Skeletal muscle tissue (tissue), 4 donors: ENCODE data around the gene SMCO3. TPM values are rescaled to one million over a fixed set of nuclear protein-coding genes. Genes with fewer than 3 reads are reported as not detected.

Experiments
- H3K27ac ChIP-seq: one replicate; pipeline ENCODE4 v1.7.0; 2013; ENCODE audit warnings: mild to moderate bottlenecking, low read depth, low read length, inconsistent platforms
- H3K27me3 ChIP-seq, 3 donors: one replicate each; pipeline ENCODE4 v1.7.0; 2013; ENCODE audit warnings: low read length in 3 of 3; ENCODE audit not compliant: control insufficient read depth in 3 of 3, insufficient read depth in 3 of 3
- H3K36me3 ChIP-seq, 3 donors: one replicate each; pipeline ENCODE4 v1.7.0; 2013; ENCODE audit warnings: low read length in 3 of 3; ENCODE audit not compliant: control insufficient read depth in 3 of 3, insufficient read depth in 3 of 3
- H3K4me1 ChIP-seq, 3 donors: one replicate each; pipeline ENCODE4 v1.7.0; 2013; ENCODE audit warnings: low read length in 3 of 3, mild to moderate bottlenecking in 3 of 3; ENCODE audit not compliant: control insufficient read depth in 3 of 3, insufficient read depth in 3 of 3
- H3K4me3 ChIP-seq, 3 donors: one replicate each; pipeline ENCODE4 v1.7.0; 2013; ENCODE audit warnings: low read length in 3 of 3
- H3K9ac ChIP-seq, 3 donors: one replicate each; pipeline ENCODE4 v1.7.0; 2013; ENCODE audit warnings: low read length in 3 of 3, mild to moderate bottlenecking in 3 of 3, moderate library complexity in 2 of 3, low read depth in 1 of 3
- H3K9me3 ChIP-seq, 3 donors: one replicate each; pipeline ENCODE4 v1.7.0; 2013; ENCODE audit warnings: low read length in 3 of 3; ENCODE audit not compliant: control insufficient read depth in 3 of 3
- total RNA-seq: library from RNA; depleted of rRNA; stranded (reverse); fragments of >200 nt; gene quantifications from one replicate; pipeline ENCODE4 v1.2.3, GENCODE V29; 2014
- donor health status: Osteomylitis.

The SMCO3 gene
- total RNA-seq, 1 donor from 2014 or later, result 0.52 TPM

DNA sequence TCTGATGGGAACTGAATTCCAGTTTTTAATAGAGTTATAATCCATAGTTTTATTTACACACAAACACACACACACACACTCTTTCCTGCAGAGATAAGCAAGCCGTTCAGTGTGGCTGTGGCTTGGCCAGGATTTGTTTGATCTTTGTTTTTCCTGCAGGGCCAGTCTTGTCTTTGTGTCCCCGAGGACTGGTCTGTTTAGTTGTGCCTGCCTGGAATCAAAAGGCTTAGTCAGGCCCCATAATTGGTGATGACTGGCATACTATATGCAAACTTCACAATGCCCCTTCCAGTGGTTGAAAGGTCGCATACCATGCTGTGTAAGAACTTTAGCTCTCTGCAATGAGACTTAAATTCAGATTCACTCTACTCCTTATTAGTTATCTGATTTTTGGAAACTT lies 36.7 kb downstream of the SMCO3 start:
- Histone ChIP-seq H3K36me3 (no peaks in the 10 kb centered on the region), H3K9me3 (no peaks in the 10 kb centered on the region), H3K27ac (no peak overlapping the region), H3K9ac (no peak overlapping the region), H3K27me3 (no peaks in the 10 kb centered on the region), H3K4me1 (peaks cover 3 to 26% (median 9%) of the 10 kb centered on the region in 3 donors), H3K4me3 (no peak overlapping the region)

DNA sequence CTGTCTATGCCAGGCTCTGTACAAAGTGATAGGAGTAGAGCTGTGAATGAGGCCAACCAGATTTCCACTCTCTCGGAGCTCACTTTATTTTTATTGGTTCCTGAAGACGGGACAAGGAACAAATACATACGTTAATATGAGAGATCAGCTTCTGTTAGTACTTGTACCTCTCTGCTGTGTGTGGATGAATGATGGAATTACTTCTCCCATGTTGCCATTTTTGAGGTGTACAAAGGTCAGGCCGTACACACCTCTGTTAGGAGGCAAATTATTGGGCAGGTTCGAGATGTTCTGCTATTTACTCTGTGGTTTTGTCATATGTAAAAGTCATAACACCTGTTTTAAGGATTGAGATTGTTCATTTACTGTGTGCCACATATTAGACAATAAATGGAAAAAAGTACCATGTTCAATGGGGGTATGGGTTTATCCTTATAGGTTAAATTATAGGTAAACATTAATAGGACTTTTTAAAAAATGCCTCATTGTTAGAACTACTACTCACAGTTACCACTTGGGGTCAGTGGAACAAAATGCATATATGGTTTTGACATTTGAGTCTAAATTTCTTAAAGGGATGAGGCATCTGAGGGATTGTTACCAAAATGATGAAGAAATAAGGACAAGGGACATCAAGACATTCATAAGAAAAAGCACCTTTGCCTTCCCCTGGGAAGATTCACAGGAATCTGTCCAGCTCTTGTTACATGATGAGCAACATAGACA lies 37.6 kb downstream of the SMCO3 start:
- Histone ChIP-seq H3K9me3 (no peaks in the 10 kb centered on the region), H3K27ac (peak overlapping the region; percentile 94), H3K9ac (no peak overlapping the region), H3K36me3 (no peaks in the 10 kb centered on the region), H3K4me1 (peaks cover 3 to 26% (median 9%) of the 10 kb centered on the region in 3 donors), H3K27me3 (no peaks in the 10 kb centered on the region), H3K4me3 (no peak overlapping the region)

DNA sequence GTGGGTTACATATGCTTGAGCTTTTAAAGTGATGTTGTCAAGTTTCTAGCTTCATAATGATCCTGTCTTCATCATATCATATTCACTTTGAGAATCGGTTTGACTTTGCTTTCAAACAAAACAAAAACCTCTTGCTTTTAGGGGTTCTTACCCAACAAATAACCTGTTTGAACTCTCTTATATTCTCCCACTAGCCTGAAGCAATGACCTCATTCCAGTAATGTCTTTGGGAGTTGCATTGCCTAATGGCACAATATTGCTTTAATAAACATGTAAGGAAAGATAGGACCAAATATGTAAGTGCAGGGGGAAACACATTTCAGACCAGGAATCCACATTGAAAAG lies 38.4 kb downstream of the SMCO3 start:
- no peaks in the 10 kb centered on the region for H3K9me3 ChIP-seq
- peak overlapping the region; percentile 94 for H3K27ac ChIP-seq
- H3K4me3 ChIP-seq, result peak overlapping the region; percentile 87 to 96 (median 89)
- H3K27me3 ChIP-seq, result no peaks in the 10 kb centered on the region
- H3K4me1 ChIP-seq, result peaks cover 3 to 29% (median 9%) of the 10 kb centered on the region in 3 donors
- no peaks in the 10 kb centered on the region for H3K36me3 ChIP-seq
- H3K9ac ChIP-seq, result peak overlapping the region in 2 of 3 donors; percentile 87 to 92

DNA sequence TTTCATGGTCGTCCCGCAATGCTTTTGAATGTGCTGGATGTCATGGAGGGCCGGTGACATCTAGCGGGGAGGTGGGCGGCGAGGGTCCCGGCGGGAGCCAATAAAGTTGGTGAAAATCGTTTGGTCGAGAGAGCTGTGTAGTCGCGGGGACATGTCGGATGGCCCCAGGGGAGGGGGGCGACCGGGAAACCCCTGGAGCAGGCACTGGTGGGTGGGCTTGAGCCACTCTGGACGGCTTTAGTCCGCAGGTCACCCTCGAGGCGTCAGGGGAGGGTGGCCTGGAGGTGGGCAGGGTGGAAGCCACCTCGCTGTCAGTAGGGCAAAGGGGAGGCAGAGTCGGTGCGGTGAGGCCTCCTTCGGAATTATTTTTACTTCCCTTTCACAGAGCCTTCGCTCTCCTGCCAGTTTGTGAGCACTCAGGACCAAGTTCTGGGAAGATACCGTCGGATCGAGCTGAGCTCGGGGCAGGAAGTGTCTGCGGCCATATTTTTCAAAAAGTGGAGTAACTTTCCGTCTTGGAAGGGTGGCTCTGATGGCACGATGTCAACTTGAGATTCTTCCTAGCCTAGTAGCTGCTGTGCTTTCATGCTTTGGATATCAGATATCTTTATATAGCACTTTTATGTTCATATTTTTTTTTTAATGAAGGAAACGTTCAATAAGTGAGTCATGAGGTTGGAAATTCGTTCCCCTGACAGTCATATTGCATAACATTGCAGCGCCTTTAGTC lies 38.9 kb downstream of the SMCO3 start:
- H3K4me1 ChIP-seq, result peaks cover 3 to 34% (median 9%) of the 10 kb centered on the region in 3 donors
- no peaks in the 10 kb centered on the region for H3K36me3 ChIP-seq
- H3K27ac ChIP-seq, result peak overlapping the region; percentile 94
- H3K9ac ChIP-seq, result peak overlapping the region; percentile 86 to 92 (median 87)
- no peaks in the 10 kb centered on the region for H3K27me3 ChIP-seq
- H3K4me3 ChIP-seq, result peak overlapping the region; percentile 87 to 96 (median 89)
- no peaks in the 10 kb centered on the region for H3K9me3 ChIP-seq

DNA sequence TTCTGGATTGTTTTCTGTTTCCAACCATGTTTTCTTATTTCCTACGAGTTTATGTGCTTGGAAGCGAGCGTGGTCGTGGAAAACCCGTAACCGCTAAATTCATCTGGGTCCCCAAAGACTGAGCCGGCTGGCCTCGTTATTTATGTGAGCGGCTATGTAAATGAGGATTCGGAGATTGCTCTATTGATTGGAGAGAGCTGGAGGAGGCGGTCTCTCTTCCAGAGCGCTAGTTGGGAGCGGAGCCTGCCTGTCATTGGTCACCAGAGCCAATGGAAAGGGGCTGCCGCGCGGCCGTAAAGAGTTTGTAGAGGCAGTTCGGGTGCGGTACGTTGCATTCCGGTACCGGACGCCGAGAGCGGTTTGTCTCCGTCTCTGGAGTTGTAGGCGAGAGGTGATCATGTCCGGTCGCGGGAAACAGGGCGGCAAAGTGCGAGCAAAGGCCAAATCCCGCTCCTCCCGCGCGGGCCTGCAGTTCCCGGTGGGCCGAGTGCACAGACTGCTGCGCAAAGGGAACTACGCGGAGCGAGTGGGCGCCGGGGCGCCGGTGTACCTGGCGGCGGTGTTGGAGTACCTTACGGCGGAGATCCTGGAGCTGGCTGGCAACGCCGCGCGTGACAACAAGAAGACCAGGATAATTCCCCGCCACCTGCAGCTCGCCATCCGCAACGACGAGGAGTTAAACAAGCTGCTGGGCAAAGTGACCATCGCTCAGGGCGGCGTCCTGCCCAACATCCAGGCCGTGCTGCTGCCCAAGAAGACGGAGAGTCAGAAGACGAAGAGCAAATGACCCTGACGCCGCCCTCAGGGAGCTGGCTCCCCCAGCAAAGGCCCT lies 39.7 kb downstream of the SMCO3 start:
- Histone ChIP-seq H3K9ac (peak overlapping the region; percentile 86 to 92 (median 87)), H3K4me1 (peaks cover 6 to 42% (median 13%) of the 10 kb centered on the region in 3 donors), H3K27me3 (no peaks in the 10 kb centered on the region), H3K4me3 (peak overlapping the region; percentile 87 to 96 (median 89)), H3K27ac (peak overlapping the region; percentile 94), H3K9me3 (no peaks in the 10 kb centered on the region), H3K36me3 (no peaks in the 10 kb centered on the region)

DNA sequence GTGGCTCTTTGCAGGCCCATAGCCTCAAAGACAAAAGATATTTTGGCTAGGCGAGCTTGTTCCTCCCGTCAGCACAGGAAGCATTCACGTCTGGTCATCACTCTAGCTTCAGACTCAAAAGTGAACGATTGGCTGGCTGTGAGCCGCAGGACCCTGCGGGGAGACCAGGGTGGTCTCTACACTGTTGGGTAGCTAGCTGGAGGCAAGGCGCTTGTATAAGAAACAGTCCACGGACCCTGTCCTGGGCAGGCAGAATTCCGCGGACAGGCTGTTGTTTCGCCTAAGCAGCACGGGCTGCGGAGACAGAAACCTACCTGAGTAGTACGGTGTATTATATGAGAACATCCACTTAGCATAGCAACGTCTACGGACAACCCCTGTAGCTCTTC lies 40.3 kb downstream of the SMCO3 start:
- H3K9ac ChIP-seq, result peak overlapping the region; percentile 11 to 87 (median 58)
- no peaks in the 10 kb centered on the region for H3K27me3 ChIP-seq
- no peaks in the 10 kb centered on the region for H3K9me3 ChIP-seq
- H3K27ac ChIP-seq, result peak overlapping the region; percentile 94
- H3K36me3 ChIP-seq, result no peaks in the 10 kb centered on the region
- H3K4me3 ChIP-seq, result peak overlapping the region; percentile 87 to 96 (median 89)
- peaks cover 10 to 46% (median 18%) of the 10 kb centered on the region in 3 donors for H3K4me1 ChIP-seq

DNA sequence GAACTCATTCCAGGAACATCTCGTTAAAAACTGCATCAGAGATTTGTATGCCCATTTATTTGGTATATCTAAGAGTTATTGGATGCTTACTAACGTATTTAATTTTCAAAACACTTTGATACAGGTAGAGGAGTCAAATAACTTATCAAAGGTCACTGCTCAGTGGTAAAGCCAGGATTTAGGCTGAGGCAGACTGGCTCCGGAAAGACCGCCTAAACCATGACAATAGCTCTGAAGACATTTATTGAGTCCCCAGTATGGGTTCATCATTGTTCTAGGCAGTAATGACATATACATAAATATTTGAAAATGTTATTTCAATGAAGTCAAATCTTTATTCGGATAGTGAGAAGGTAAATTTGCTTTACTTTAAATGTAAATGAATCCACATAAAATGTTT lies 41.0 kb downstream of the SMCO3 start:
- Histone ChIP-seq H3K4me3 (no peak overlapping the region), H3K9ac (no peak overlapping the region), H3K9me3 (no peaks in the 10 kb centered on the region), H3K27ac (no peak overlapping the region), H3K27me3 (no peaks in the 10 kb centered on the region), H3K4me1 (peaks cover 10 to 46% (median 18%) of the 10 kb centered on the region in 3 donors), H3K36me3 (no peaks in the 10 kb centered on the region)

DNA sequence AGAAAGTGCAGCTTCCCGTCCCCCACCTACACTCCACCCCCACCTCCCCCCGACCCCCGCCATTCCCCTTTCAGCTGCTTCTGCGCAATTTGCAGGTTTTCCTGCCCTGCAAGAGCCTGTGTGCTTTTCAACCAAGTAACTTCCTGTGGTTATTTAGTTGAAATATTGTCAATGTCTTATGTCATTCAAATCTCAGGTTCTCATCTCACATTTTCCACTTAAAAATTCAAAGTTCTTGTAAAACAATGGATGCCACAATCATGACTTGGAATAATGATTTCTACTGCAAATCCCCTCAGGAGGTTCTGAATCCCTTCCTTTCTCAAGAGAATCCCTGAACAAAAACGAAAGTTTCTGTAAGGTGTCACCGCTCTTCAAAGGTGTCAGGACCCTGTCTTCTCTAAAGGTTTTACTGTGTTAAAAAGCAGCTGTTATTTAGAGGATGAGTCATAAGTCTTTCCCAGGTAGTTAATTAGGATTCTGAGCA lies 42.3 kb downstream of the SMCO3 start:
- H3K4me3 ChIP-seq, result peak overlapping the region in 1 of 3 donors; percentile 96

DNA sequence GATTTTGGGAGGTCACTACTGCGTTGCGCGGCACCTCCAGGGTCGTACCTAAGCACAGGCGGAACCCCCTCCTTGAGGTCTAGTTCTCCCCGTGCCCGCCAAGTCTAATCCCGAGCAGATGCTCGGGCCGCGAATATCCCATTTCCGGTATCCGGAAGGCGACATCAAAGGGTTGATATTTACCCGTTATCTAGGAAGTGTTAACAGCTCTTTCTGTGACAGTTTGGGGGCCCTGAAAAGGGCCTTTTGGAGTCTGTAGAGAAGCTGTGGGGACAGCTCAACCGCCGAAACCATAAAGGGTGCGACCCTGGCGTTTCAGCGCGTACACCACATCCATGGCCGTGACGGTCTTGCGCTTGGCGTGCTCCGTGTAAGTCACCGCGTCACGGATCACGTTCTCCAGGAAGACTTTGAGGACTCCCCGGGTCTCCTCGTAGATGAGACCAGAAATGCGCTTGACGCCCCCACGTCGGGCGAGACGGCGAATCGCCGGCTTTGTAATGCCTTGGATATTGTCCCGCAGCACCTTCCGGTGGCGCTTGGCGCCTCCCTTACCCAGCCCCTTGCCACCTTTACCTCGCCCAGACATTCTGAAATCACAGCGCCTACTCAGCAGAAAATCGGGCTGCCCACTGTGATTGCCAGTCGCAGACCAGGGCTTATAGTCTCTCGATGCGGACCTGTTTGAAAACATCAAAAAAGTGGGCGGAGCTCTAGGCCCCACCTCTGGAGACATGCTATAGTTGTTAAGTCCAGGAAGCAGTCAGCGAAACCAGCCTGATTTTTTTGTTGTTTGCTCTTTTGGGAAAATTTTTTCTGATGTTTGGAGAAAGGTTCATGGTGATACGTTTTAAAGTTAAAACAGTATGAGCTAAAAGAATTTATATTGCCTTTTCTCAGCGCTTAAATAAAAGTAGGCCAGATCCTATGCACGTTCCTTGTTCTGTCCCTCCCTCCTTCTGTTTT lies 43.2 kb downstream of the SMCO3 start:
- Histone ChIP-seq H3K9me3 (no peaks in the 10 kb centered on the region), H3K9ac (peak overlapping the region; percentile 90 to 96 (median 92)), H3K4me3 (peak overlapping the region; percentile 81 to 99 (median 96)), H3K36me3 (no peaks in the 10 kb centered on the region), H3K27me3 (no peaks in the 10 kb centered on the region), H3K4me1 (peaks cover 10 to 39% (median 18%) of the 10 kb centered on the region in 3 donors), H3K27ac (peak overlapping the region; percentile 95)

More for the DNA sequence above, 42.3 kb downstream of the SMCO3 start:
- H3K27me3 ChIP-seq, result no peaks in the 10 kb centered on the region
- peaks cover 10 to 46% (median 18%) of the 10 kb centered on the region in 3 donors for H3K4me1 ChIP-seq
- no peak overlapping the region for H3K9ac ChIP-seq
- H3K9me3 ChIP-seq, result no peaks in the 10 kb centered on the region
- H3K27ac ChIP-seq, result no peak overlapping the region
- no peaks in the 10 kb centered on the region for H3K36me3 ChIP-seq
